Hepatocyte (in vitro differentiated cells): ENCODE measurements around the gene EIF1B. TPM values are rescaled to one million over a fixed set of nuclear protein-coding genes. Genes with fewer than 3 reads are reported as not detected.

Experiments used
- DNase-seq: peaks from one replicate; pipeline ENCODE4 v3.0.0-alpha.2; 2016; ENCODE audit warnings: low spot score
- H2AFZ ChIP-seq: fragments of 200-600 bp; sonication (generic); 2 replicates; pipeline ENCODE4 v1.6.0; 2016; ENCODE audit warnings: antibody characterized with exemption, mild to moderate bottlenecking
- H3K27ac ChIP-seq: fragments of 200-600 bp; sonication (generic); 2 replicates; pipeline ENCODE4 v1.5.1; 2016; ENCODE audit warnings: mild to moderate bottlenecking
- H3K27me3 ChIP-seq: fragments of 200-600 bp; sonication (generic); 2 replicates; pipeline ENCODE4 v1.6.1; 2016
- H3K36me3 ChIP-seq: fragments of 200-600 bp; sonication (generic); replicated peaks from 2 replicates; pipeline ENCODE4 v1.5.1; 2016; ENCODE audit warnings: low read depth; ENCODE audit not compliant: insufficient read depth
- H3K4me1 ChIP-seq: fragments of 200-600 bp; sonication (generic); 2 replicates; pipeline ENCODE4 v1.5.1; 2016; ENCODE audit warnings: mild to moderate bottlenecking, moderate library complexity; ENCODE audit not compliant: insufficient read depth
- H3K4me2 ChIP-seq: fragments of 200-600 bp; sonication (generic); 2 replicates; pipeline ENCODE4 v1.6.0; 2016
- H3K4me3 ChIP-seq: fragments of 200-600 bp; sonication (generic); 2 replicates; pipeline ENCODE4 v1.5.1; 2016; ENCODE audit warnings: mild to moderate bottlenecking
- H3K79me2 ChIP-seq: fragments of 200-600 bp; sonication (generic); 2 replicates; pipeline ENCODE4 v1.6.0; 2017; ENCODE audit warnings: mild to moderate bottlenecking
- H3K9me2 ChIP-seq: fragments of 200-600 bp; sonication (generic); replicated peaks from 2 replicates; pipeline ENCODE4 v1.6.0; 2017; ENCODE audit warnings: mild to moderate bottlenecking; ENCODE audit not compliant: insufficient read depth
- H3K9me3 ChIP-seq: fragments of 200-600 bp; sonication (generic); 2 replicates; pipeline ENCODE4 v1.5.1; 2016; ENCODE audit warnings: low read depth, mild to moderate bottlenecking
- H4K20me1 ChIP-seq: fragments of 200-600 bp; sonication (generic); 2 replicates; pipeline ENCODE4 v1.6.0; 2016; ENCODE audit warnings: mild to moderate bottlenecking; ENCODE audit not compliant: insufficient read depth, poor library complexity, severe bottlenecking
- CTCF ChIP-seq: fragments of 200-600 bp; sonication (generic); IDR thresholded peaks from 2 replicates; pipeline ENCODE4 v1.5.1; 2016; ENCODE audit warnings: antibody characterized with exemption, mild to moderate bottlenecking; ENCODE audit not compliant: poor library complexity
- EZH2 ChIP-seq: fragments of 200-600 bp; sonication (generic); IDR thresholded peaks from 2 replicates; pipeline ENCODE4 v1.6.1; 2016; ENCODE audit warnings: antibody characterized with exemption, mild to moderate bottlenecking, borderline replicate concordance
- EZH2phosphoT487 ChIP-seq: fragments of 200-600 bp; sonication (generic); IDR thresholded peaks from one replicate; pipeline ENCODE4 v1.6.1; 2018; ENCODE audit warnings: antibody characterized with exemption, mild to moderate bottlenecking, low read depth, moderate library complexity; ENCODE audit not compliant: unreplicated experiment, severe bottlenecking
- WGBS: methylation state at CpG from one replicate; pipeline ENCODE4 v1.1.6; 2016; ENCODE audit warnings: low lambda C conversion rate; ENCODE audit errors: missing lambda C conversion rate; 5-methylcytosine and 5-hydroxymethylcytosine counted together
- polyA plus RNA-seq: library from polyadenylated mRNA; unstranded; fragments of >200 nt; fragmentation: Nextera tagmentation; extraction: Ambion mirVana; gene quantifications from 2 replicates; pipeline ENCODE4 v1.2.1, GENCODE V29; 2016
- total RNA-seq: library from RNA; depleted of rRNA; stranded (reverse); fragments of >200 nt; gene quantifications from 2 replicates; pipeline ENCODE4 v1.2.3, GENCODE V29; 2014

The EIF1B gene
- total and polyA plus RNA-seq, 2 experiments from 2014 or later = 42.2 to 153 TPM

- Histone ChIP-seq H3K4me1 (peaks cover 25% of the 10 kb centered on the region), H3K27ac (peak overlapping the region; percentile 57), H3K9me3 (no peaks in the 10 kb centered on the region), H3K36me3 (no peaks in the 10 kb centered on the region), H4K20me1 (peaks cover 4% of the 10 kb centered on the region), H3K79me2 (peaks cover 23% of the 10 kb centered on the region), H3K4me2 (peak overlapping the region; percentile 80), H3K4me3 (no peak overlapping the region), H2AFZ (no peak overlapping the region), H3K9me2 (no peaks in the 10 kb centered on the region), H3K27me3 (no peaks in the 10 kb centered on the region)
- TF ChIP-seq EZH2phosphoT487 (no peak), CTCF (no peak), EZH2 (no peak)
- DNase-seq = peak; percentile 34
- 85% methylated on average over 2 of the region's 2 CpGs for WGBS
Observed at GRCh38 chr3:40312661-40313226, 3.2 kb downstream of the EIF1B start.

- H3K36me3 ChIP-seq = no peaks in the 10 kb centered on the region
- H3K9me3 ChIP-seq = no peaks in the 10 kb centered on the region
- H3K27me3 ChIP-seq = no peaks in the 10 kb centered on the region
- peak overlapping the region; percentile 57 for H3K27ac ChIP-seq
- no peak overlapping the region for H2AFZ ChIP-seq
- no peaks in the 10 kb centered on the region for H3K9me2 ChIP-seq
- WGBS = 85% methylated on average over 8 of the region's 8 CpGs
- no peak for TF ChIP-seq EZH2phosphoT487
- no peak for TF ChIP-seq CTCF
- TF ChIP-seq EZH2 = no peak
- no peak overlapping the region for H3K4me3 ChIP-seq
- H3K79me2 ChIP-seq = peaks cover 23% of the 10 kb centered on the region
- H3K4me2 ChIP-seq = no peak overlapping the region
- peaks cover 4% of the 10 kb centered on the region for H4K20me1 ChIP-seq
- H3K4me1 ChIP-seq = peaks cover 19% of the 10 kb centered on the region
- peak; percentile 53 for DNase-seq
Observed at GRCh38 chr3:40313975-40314860, 4.7 kb downstream of the EIF1B start.

- 26% methylated on average over 6 of the region's 6 CpGs for WGBS
- H2AFZ ChIP-seq = no peak overlapping the region
- no peak overlapping the region for H3K4me2 ChIP-seq
- peaks cover 12% of the 10 kb centered on the region for H3K4me1 ChIP-seq
- no peaks in the 10 kb centered on the region for H3K36me3 ChIP-seq
- DNase-seq = peak; percentile 84
- H3K4me3 ChIP-seq = no peak overlapping the region
- H3K9me3 ChIP-seq = no peaks in the 10 kb centered on the region
- no peaks in the 10 kb centered on the region for H3K27me3 ChIP-seq
- TF ChIP-seq EZH2 (no peak), CTCF (peak; percentile 85)
- no peaks in the 10 kb centered on the region for H4K20me1 ChIP-seq
- no peak overlapping the region for H3K27ac ChIP-seq
- no peaks in the 10 kb centered on the region for H3K79me2 ChIP-seq
- H3K9me2 ChIP-seq = no peaks in the 10 kb centered on the region
Observed at GRCh38 chr3:40317061-40317855, 7.8 kb downstream of the EIF1B start.
